GM12892 (cell line): ENCODE data around the gene DCC.

Source experiments
- DNase-seq: peaks from one replicate; pipeline ENCODE4 v3.0.0; 2011; ENCODE audit not compliant: insufficient read length
- FAIRE-seq: peaks from 2 replicates; lab custom pipeline; 2011; peaks lifted over from hg19 to GRCh38; lab: Jason Lieb, UNC
- POLR2A ChIP-seq: IDR thresholded peaks from 2 replicates; pipeline ENCODE4 v1.6.1; 2011; ENCODE audit warnings: low read depth, low read length, control low read depth
- POLR2AphosphoS5 ChIP-seq: IDR thresholded peaks from 2 replicates; pipeline ENCODE4 v1.6.1; 2011; ENCODE audit warnings: low read depth, low read length, control low read depth
- TAF1 ChIP-seq: IDR thresholded peaks from 2 replicates; pipeline ENCODE4 v1.6.1; 2011; ENCODE audit warnings: low read depth, mild to moderate bottlenecking, control low read depth, low read length, borderline replicate concordance

The DCC gene

DNA sequence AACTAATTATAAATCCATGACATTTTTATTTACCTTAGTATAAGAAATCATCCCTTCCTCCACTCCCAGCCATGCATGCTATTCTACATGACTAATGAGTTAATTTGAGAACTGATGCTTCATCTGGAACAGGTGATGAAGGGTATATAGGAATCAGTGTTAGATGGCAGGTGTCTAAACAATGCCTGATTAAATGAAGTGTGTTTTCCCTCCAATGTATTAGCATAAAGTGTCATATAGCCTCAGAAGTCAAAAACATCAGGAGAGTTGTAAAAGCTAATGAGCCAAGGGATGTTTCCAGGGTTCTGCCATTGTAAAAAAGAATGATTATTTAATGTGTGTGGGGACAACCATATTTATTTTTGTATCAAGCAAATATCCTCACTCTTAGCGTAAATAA, 913.8 kb downstream of the DCC start:
- FAIRE-seq (no peak), DNase-seq (no peak)
- TF ChIP-seq POLR2A (no peak), TAF1 (no peak), POLR2AphosphoS5 (no peak)

DNA sequence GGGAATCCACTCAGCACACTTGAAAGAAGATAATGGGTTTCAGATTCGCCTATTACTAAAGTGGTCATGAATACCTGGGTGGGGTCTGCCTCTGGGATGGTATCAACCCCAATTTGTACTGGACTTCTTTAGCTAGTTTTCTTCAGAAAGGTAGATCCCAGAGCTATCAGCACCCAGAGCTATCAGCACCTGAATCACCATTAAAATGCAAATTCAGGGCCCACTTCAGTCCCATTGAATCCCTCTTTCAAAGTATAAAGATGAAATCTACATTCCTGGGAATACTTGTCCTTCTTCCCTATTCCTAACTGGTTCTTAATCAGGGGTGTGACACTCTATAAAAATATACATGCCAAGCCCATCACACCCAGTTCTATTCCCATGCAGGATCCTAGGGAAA, 914.3 kb downstream of the DCC start:
- FAIRE-seq (no peak), DNase-seq (no peak)
- no peak for TF ChIP-seq POLR2A
- no peak for TF ChIP-seq TAF1

DNA sequence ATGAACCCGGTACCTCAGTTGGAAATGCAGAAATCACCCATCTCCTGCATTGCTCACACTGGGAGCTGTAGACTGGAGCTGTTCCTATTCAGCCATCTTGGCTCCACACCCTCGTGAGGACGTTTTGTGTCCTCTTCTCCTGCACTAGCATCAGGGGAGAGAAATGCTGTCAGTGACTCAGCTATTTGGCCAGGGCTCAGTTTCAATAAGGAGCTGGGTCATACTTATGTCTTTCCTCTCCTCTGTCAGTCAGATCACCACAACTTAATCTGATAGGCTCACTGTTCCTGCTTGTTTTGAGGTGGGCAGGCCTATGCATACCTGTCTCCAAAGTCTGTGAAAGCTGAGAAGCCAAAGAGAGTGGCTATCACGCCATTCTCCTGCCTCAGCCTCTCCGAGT, 921.2 kb downstream of the DCC start:
- FAIRE-seq (no peak), DNase-seq (no peak)
- TF ChIP-seq TAF1 (no peak), POLR2A (no peak), POLR2AphosphoS5 (no peak)

DNA sequence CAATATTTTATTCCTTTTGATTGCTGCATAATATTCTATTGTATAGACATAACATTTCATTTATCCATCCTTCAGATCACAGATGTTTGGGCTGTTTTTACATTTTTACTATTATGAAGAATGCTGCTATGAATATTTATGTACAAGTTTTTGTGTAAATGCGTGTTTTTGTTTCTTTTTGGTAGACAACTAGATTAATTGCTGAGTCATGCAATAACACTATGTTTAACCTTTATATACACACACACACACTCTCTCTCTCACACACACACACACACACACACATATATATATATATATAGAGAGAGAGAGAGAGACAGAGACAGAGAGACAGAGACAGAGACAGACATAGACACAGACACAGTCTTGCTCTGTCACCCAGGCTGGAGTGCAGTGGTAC, 926.9 kb downstream of the DCC start:
- FAIRE-seq (no peak), DNase-seq (no peak)
- TF ChIP-seq POLR2A = no peak
- TF ChIP-seq TAF1 = no peak
- TF ChIP-seq POLR2AphosphoS5 = no peak

DNA sequence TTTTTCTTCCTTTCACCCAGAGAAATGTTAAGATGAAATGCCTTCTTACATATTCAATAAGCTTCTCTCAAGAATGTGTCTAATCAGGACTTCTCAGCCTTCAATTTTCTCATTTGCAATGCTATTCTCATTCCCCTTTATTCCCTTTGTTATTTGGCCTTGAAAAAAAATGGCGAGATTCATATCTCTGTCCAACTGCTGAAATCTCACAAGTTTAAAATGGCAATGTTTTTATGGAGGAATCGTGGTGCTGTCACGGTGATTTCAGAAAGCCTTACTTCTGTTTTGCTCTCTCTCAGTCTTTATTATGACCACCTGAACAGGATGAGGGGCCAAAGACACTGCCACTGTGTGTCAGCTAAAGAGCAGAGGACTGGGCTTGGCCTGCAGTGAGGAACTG, 928.5 kb downstream of the DCC start:
- FAIRE-seq (no peak), DNase-seq (no peak)
- no peak for TF ChIP-seq POLR2AphosphoS5

GRCh38 chr18:53281406-53281805, 941.4 kb downstream of the DCC start:
- TF ChIP-seq POLR2AphosphoS5 = no peak
- no peak for TF ChIP-seq TAF1
- TF ChIP-seq POLR2A = no peak
- no peak for FAIRE-seq
- DNase-seq = no peak

DNA sequence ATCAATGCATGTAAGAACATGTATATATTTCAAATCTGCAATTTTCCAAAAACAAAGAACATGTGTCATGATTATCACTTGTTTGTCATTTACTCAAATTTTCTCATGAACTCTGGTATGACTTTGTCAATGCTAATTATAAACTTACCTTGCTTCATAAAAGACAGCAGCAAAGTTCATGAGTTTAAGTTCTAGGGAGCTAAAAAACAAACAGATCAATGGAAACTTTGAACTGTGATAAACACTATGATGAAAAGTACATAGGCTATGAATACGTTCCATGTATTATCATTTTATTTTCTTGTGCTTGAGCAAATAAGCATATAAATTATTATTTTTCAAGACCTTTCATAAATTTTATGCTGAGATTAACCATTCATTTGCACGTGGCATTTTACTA, 943.7 kb downstream of the DCC start:
- TF ChIP-seq TAF1 = no peak
- no peak for TF ChIP-seq POLR2AphosphoS5
- TF ChIP-seq POLR2A = no peak
- FAIRE-seq (no peak), DNase-seq (no peak)

DNA sequence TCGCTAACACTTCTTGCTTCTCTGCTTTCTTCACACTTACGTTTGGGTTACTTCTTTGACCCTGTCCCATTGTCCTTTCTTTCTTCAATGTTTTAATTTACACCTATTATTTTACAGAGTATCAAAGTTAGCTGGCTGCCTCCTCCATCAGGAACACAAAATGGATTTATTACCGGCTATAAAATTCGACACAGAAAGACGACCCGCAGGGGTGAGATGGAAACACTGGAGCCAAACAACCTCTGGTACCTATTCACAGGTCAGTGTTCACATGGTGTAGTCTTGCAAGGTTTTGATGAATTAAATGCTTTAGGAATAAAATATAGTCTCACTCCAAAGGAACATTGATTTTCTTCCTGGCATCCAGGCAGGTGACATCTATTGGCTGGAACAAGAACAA, 965.5 kb downstream of the DCC start:
- FAIRE-seq (no peak), DNase-seq (no peak)
- no peak for TF ChIP-seq POLR2A
- TF ChIP-seq TAF1 = no peak
- TF ChIP-seq POLR2AphosphoS5 = no peak

GRCh38 chr18:53319628-53320027, 979.6 kb downstream of the DCC start:
- FAIRE-seq (no peak), DNase-seq (no peak)
- TF ChIP-seq POLR2AphosphoS5 = no peak
- TF ChIP-seq POLR2A = no peak
- TF ChIP-seq TAF1 = no peak

DNA sequence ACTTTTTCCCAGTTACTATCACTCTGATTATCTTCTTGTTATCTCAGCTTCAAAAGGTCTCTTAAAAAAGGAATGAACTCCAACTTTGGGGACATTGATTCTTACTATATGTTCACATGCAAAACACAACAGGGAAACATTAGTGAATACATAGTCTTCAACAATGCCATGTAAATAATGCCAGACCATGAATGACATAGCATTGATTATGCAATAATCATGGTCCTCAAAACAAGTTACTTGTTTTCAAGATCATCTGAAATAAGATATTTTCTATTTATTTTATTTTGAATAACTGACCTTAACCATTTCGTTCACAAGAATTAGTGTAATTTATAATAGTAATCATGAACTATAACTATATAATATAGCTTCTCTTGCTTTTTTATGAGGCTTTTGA, 982.2 kb downstream of the DCC start:
- no peak for FAIRE-seq
- TF ChIP-seq POLR2A = no peak
- no peak for TF ChIP-seq TAF1
- no peak for TF ChIP-seq POLR2AphosphoS5

GRCh38 chr18:53324353-53324752, 984.4 kb downstream of the DCC start:
- no peak for DNase-seq
- no peak for FAIRE-seq
- no peak for TF ChIP-seq TAF1
- TF ChIP-seq POLR2A = no peak
- TF ChIP-seq POLR2AphosphoS5 = no peak

More for the DNA sequence above, 982.2 kb downstream of the DCC start:
- no peak for DNase-seq

- FAIRE-seq (no peak), DNase-seq (no peak)
- TF ChIP-seq POLR2AphosphoS5 (no peak), TAF1 (no peak), POLR2A (no peak)
These were observed 1020.8 kb downstream of the DCC start for GRCh38 chr18:53360501-53361443.
